Islet precursor cell (in vitro differentiated cells): ENCODE results near the gene ABI3BP.

Experiments used
- DNase-seq: peaks from one replicate; pipeline ENCODE4 v3.0.0-alpha.2; 2018

The ABI3BP gene

GRCh38 chr3:100766069-100766468 lies 227.2 kb downstream of the ABI3BP start:
- no peak for DNase-seq

GRCh38 chr3:100765437-100765975 lies 227.7 kb downstream of the ABI3BP start:
- DNase-seq: no peak

- DNase-seq: no peak
These were observed 231.3 kb downstream of the ABI3BP start for GRCh38 chr3:100761951-100762350.

- peak; percentile 64 for DNase-seq
These were observed 231.8 kb downstream of the ABI3BP start for GRCh38 chr3:100761211-100761942.

- DNase-seq: no peak
These were observed 232.8 kb downstream of the ABI3BP start for GRCh38 chr3:100760377-100760776.

- no peak for DNase-seq
These were observed 233.3 kb downstream of the ABI3BP start for GRCh38 chr3:100759950-100760349.

GRCh38 chr3:100759159-100759558 lies 234.1 kb downstream of the ABI3BP start:
- DNase-seq: no peak

GRCh38 chr3:100756441-100756840 lies 236.8 kb downstream of the ABI3BP start:
- DNase-seq: no peak

- no peak for DNase-seq
These were observed 238.5 kb downstream of the ABI3BP start for GRCh38 chr3:100754563-100755334.

- DNase-seq: no peak
These were observed 239.4 kb downstream of the ABI3BP start for GRCh38 chr3:100753846-100754245.

- DNase-seq: no peak
These were observed 244.3 kb downstream of the ABI3BP start for GRCh38 chr3:100748967-100749366.

- DNase-seq: no peak
These were observed 245.0 kb downstream of the ABI3BP start for GRCh38 chr3:100748220-100748619.

GRCh38 chr3:100746092-100746491 lies 247.1 kb downstream of the ABI3BP start:
- DNase-seq: no peak

- DNase-seq: no peak
These were observed 247.6 kb downstream of the ABI3BP start for GRCh38 chr3:100745617-100746016.

GRCh38 chr3:100744671-100745070 lies 248.6 kb downstream of the ABI3BP start:
- DNase-seq: no peak

- DNase-seq: no peak
These were observed 249.7 kb downstream of the ABI3BP start for GRCh38 chr3:100743535-100743934.

- DNase-seq: no peak
These were observed 253.0 kb downstream of the ABI3BP start for GRCh38 chr3:100740207-100740606.

GRCh38 chr3:100737334-100737733 lies 255.9 kb downstream of the ABI3BP start:
- no peak for DNase-seq

GRCh38 chr3:100732435-100732834 lies 260.8 kb downstream of the ABI3BP start:
- DNase-seq: no peak

- no peak for DNase-seq
These were observed 262.7 kb downstream of the ABI3BP start for GRCh38 chr3:100730524-100730923.

- DNase-seq: no peak
These were observed 266.5 kb downstream of the ABI3BP start for GRCh38 chr3:100726706-100727105.

GRCh38 chr3:100725935-100726513 lies 267.2 kb downstream of the ABI3BP start:
- DNase-seq: no peak

GRCh38 chr3:100720426-100720825 lies 272.8 kb downstream of the ABI3BP start:
- DNase-seq: no peak

- DNase-seq: no peak
These were observed 274.1 kb downstream of the ABI3BP start for GRCh38 chr3:100719136-100719535.
